Activated naive CD8-positive, alpha-beta T cell treated with anti-CD3 and anti-CD28 coated beads, Interleukin-2, amount 10 ng/mL, durations not matched to agents 7 days and 5 days (primary cell): ENCODE results near the gene PCSK4. TPM values are rescaled to one million over a fixed set of nuclear protein-coding genes. Genes with fewer than 3 reads are reported as not detected.
A peak's percentile ranks its signal among the peaks of the same experiment; 100 is the strongest.

Source experiments
- ATAC-seq: fragments of 150-1000 bp; cut with Tn5 transposase; one replicate; pipeline ENCODE4 v1.10.0; 2021; ENCODE audit warnings: low read depth, moderate library complexity
- POLR2A ChIA-PET: fragments of 350-600 bp; sonication (Branson Sonifier 250); formaldehyde crosslinking; loops from one replicate; lab custom pipeline; 2021; ENCODE audit warnings: antibody characterized with exemption; lab: Charles Lee
- DNase-seq: peaks from one replicate; pipeline ENCODE4 v3.0.0; 2021
- H3K27ac Mint-ChIP-seq: one replicate; pipeline ENCODE4 v1.8.0; 2022; ENCODE audit warnings: mild to moderate bottlenecking, mixed read lengths
- H3K27me3 Mint-ChIP-seq: one replicate; pipeline ENCODE4 v1.8.0; 2022; ENCODE audit warnings: mild to moderate bottlenecking, moderate library complexity, mixed read lengths
- H3K36me3 Mint-ChIP-seq: one replicate; pipeline ENCODE4 v1.8.0; 2021; ENCODE audit warnings: mild to moderate bottlenecking, mixed read lengths
- H3K4me1 Mint-ChIP-seq: one replicate; pipeline ENCODE4 v1.8.0; 2021; ENCODE audit warnings: mixed read lengths
- H3K4me3 Mint-ChIP-seq: one replicate; pipeline ENCODE4 v1.8.0; 2022; ENCODE audit warnings: mild to moderate bottlenecking, moderate library complexity, mixed read lengths
- H3K9me3 Mint-ChIP-seq: one replicate; pipeline ENCODE4 v1.8.0; 2021; ENCODE audit warnings: mixed read lengths
- total RNA-seq, 2 experiments: library from RNA; stranded (reverse); gene quantifications; one replicate each; pipeline ENCODE4 v1.2.3, GENCODE V29; 2021

The PCSK4 gene
- total RNA-seq, 2 experiments from 2014 or later: 6.7 to 9.7 TPM

DNA sequence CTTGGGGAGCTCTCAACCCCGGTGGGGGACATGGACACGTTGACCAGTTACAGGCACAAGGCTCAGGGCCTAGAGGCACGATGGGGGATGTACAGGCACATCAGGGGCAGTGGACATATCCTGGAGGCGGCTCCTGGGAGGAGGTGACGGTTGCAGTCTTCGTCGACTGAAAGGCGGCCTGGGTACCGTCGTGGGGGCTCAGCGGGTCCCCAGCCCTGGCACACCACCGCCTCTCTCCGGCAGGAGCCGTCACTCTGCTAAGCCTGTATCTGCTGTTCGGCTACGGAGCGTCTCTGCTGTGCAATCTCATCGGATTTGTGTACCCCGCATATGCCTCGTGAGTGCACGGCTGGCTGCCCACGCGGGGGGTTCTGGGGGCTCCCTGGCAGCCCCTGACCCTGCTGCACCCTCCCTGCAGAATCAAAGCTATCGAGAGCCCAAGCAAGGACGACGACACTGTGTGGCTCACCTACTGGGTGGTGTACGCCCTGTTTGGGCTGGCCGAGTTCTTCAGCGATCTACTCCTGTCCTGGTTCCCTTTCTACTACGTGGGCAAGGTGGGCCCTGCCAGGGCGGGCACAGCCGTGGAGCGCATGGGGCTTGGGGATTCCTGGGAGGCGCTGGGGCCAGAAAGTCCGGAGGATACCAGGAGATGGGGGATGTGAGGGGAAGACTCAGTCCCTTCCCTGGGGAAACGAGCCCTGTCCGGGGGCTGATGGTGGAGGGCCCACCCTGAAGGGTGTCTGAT, 5.1 kb upstream of the PCSK4 start:
- peaks cover 14% of the 10 kb centered on the region for H3K27me3 Mint-ChIP-seq
- H3K27ac Mint-ChIP-seq: no peak overlapping the region
- POLR2A ChIA-PET: no interaction called here
- no peaks in the 10 kb centered on the region for H3K9me3 Mint-ChIP-seq
- no peak for ATAC-seq
- DNase-seq: no peak
- no peak overlapping the region for H3K4me3 Mint-ChIP-seq
- peaks cover 5% of the 10 kb centered on the region for H3K4me1 Mint-ChIP-seq
- no peaks in the 10 kb centered on the region for H3K36me3 Mint-ChIP-seq

DNA sequence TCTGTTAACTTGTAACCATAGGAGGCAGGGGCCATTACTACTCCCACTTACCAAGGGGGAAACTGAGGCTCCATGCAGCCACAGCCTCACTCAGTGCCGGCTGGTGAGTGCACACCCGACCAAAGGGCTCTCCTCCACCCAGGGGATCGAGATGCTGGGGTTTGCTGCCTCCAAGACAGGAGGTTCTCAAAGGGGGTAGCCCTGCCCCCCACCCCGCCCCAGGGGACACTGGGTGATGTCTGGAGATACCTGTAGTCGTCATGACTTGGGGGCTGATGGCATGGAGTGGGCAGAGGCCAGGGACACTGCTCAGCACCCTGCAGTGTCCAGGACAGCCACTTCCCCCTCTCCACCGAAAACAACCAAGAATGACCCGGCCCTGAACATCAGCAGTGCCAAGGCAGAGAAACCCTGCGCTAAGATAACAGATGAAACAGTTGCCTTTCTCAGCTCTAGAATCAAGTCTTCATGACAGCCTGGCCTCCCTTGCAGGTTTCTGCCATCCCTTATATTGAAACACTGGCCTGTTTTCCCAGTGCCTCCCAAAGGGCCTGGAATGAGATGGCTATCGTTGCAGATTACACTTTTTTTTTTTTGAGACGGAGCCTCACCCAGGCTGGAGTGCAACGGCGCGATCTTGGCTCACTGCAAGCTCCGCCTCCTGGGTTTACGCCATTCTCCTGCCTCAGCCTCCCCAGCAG, 4.1 kb upstream of the PCSK4 start:
- Mint-ChIP-seq H3K4me3 (no peak overlapping the region), H3K27ac (no peak overlapping the region), H3K27me3 (peaks cover 14% of the 10 kb centered on the region), H3K9me3 (no peaks in the 10 kb centered on the region), H3K4me1 (peaks cover 10% of the 10 kb centered on the region), H3K36me3 (no peaks in the 10 kb centered on the region)
- ATAC-seq (no peak), DNase-seq (no peak)
- POLR2A ChIA-PET: no interaction called here

DNA sequence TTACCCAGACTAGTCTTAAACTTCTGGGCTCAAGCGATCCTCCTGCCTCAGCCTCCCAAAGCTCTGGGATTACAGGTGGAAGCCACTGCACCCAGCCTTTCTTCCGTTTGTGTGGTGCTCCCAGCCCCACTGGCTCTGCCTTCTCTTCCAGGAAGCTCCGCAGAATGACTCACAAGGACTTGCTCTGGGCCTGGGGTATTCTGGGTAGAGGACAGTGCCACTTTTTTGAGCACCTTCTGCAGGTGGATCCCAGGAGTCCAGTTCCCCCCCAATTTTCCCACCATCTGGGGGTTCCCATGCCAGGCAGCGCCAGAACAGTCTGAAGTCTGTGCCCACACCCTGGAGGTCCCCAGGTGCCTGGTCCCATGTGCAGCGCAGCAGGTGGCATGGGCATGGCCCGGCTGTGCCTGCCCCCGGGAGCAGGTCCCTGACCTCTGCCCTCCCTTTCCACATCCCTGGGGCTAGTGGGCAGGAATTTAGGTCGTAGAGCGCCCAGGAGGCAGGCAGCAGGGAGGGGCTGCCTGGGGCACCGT, 2.4 kb upstream of the PCSK4 start:
- POLR2A ChIA-PET: no interaction called here
- no peaks in the 10 kb centered on the region for H3K9me3 Mint-ChIP-seq
- ATAC-seq: no peak
- peaks cover 14% of the 10 kb centered on the region for H3K27me3 Mint-ChIP-seq
- H3K27ac Mint-ChIP-seq: no peak overlapping the region
- H3K4me1 Mint-ChIP-seq: peaks cover 11% of the 10 kb centered on the region
- H3K4me3 Mint-ChIP-seq: no peak overlapping the region
- DNase-seq: no peak
- no peaks in the 10 kb centered on the region for H3K36me3 Mint-ChIP-seq

DNA sequence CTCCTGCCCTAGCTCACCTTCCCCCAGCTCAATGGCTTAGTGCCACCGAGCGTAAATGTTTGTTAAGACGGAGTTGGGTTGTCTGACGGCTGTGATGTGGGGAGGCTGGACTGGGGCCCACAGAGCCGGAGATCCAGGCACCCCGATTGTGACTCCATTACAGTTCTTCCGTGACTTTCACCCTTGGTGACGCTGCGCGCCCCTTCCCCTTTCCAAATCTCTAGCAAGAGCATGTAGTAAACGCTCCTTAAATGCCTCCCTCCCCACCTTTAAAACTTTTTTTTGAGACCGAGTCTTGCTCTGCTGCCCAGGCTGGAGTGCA, 1.7 kb upstream of the PCSK4 start:
- Mint-ChIP-seq H3K36me3 (no peaks in the 10 kb centered on the region), H3K27ac (peak overlapping the region; percentile 54), H3K4me1 (peaks cover 11% of the 10 kb centered on the region), H3K4me3 (peak overlapping the region; percentile 68), H3K9me3 (no peaks in the 10 kb centered on the region), H3K27me3 (peaks cover 14% of the 10 kb centered on the region)
- ATAC-seq (no peak), DNase-seq (no peak)
- POLR2A ChIA-PET: interaction anchor here (0.8 to 1.3 kb wide), 3 partner anchors 21 to 24 kb away, joined by 3 to 4 read pairs (median 3); no protein-coding TSS in a partner anchor

DNA sequence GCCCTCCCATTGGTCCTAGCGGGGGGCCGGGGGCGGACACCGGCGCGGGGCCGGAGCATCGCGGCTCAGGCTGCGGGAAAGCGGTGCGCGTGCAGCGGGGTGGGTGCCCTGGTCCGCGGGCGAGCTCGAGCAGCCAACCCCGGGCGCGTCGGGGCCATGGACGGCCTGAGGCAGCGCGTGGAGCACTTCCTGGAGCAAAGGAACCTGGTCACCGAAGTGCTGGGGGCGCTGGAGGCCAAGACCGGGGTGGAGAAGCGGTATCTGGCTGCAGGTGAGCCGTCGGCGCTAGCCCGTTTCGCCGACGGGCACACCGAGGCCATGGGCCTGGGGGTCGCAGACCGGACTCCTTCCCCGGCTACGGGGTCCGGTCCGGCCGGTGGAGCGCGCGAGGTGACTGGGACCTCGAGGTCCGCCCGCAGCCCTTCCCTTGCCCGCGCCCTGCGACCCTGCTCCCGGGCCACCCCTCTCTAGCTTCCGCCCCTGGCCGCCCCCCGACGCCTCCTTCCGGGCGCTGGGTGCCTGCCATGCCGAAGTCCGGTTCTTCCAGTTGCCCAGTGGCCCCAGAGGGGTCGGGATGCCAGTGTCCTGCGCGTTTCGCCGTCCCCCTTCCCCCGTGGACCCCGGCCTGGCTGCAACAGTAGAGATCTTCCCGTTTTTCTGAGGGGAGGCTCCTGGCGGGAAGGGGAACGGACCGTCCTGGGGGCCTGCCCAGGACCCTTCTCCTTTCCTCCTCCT, 1.1 kb upstream of the PCSK4 start, which contains the start of gene REEP6:
REEP6 (plus strand) TSS at position 68 of the 735 bp plus-strand sequence; CDS start at position 157, 89 bp downstream.
- POLR2A ChIA-PET: interaction anchor here (0.6 to 1.3 kb wide), 9 partner anchors 13 to 1783 kb away, joined by 3 to 9 read pairs (median 5); partner anchors contain the start of gene CIRBP
- Mint-ChIP-seq H3K4me3 (peak within 1 kb of the TSS; percentile 77), H3K27ac (peak within 1 kb of the TSS; percentile 67)

DNA sequence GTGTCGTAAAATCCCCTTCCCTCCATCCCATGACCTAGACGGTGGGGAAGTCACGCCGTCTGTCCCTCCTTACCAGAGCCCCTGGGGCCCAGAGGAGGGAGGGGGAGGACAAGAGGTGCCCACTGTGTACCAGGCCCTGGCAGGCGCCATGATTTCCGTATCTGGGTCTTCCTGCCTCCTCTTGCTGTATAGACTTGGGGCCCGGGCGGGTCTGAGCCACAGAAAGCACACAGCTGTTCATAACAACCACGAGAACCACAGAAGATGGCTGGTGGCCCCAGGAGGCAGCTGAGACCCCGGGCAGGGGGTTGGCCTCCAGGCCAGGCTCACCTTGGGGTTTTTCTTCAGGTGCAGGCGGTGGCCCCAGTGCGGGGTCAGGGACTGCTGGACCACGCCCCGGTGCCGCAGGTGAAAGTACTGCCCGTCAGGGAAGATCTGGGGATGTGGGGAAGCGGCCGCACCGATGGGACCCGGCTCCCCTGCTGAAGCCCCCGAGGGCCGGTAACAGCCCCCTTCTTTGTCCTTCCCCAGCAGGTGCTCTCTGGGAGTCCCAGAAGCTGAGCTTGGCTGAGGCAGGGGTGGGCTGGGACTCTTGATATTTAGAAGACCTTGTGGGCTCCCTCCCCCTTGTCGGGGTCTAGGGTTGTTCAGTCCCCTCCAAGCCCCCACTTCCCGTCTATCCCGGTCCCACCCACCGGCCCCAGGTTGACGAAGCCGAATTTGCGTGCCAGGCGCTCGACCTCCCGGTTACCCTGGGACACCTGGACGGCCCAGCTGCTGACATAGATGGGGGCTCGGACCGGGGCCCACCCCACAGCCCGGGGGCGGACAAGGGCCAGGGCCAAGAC, 463 bp downstream of the PCSK4 start:
- H3K27ac Mint-ChIP-seq: peak overlapping the region; percentile 71
- no peaks in the 10 kb centered on the region for H3K9me3 Mint-ChIP-seq
- H3K27me3 Mint-ChIP-seq: peaks cover 14% of the 10 kb centered on the region
- peak overlapping the region; percentile 77 for H3K4me3 Mint-ChIP-seq
- DNase-seq (no peak), ATAC-seq (no peak)
- POLR2A ChIA-PET: interaction anchor here (1.5 kb wide), 1 partner anchor 18 kb away, joined by 5 read pairs; no protein-coding TSS in a partner anchor
- peaks cover 11% of the 10 kb centered on the region for H3K4me1 Mint-ChIP-seq
- H3K36me3 Mint-ChIP-seq: no peaks in the 10 kb centered on the region

More for the DNA sequence above, 1.1 kb upstream of the PCSK4 start, which contains the start of gene REEP6:
- no peaks in the 10 kb centered on the region for H3K9me3 Mint-ChIP-seq
- no peak for ATAC-seq
- DNase-seq: no peak
- no peaks in the 10 kb centered on the region for H3K36me3 Mint-ChIP-seq
- H3K4me1 Mint-ChIP-seq: peaks cover 11% of the 10 kb centered on the region
- peaks cover 14% of the 10 kb centered on the region for H3K27me3 Mint-ChIP-seq

DNA sequence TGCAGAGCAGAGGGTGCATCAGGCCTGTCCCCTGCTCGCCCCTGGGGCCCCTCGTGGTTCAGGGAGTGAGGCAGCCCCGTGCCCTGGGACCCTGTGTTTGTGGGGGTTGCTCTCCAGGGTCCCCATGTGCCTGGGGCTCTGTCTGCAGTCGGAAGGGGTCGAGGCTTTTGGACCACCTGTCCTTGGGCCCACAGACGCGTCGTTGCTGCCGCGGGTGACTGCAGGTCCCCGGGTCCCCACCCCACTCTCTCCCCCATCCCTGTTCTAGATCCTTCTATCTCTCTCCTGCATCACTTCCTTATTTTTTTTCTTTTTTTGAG, 1.9 kb downstream of the PCSK4 start:
- ATAC-seq: no peak
- H3K27ac Mint-ChIP-seq: no peak overlapping the region
- POLR2A ChIA-PET: no interaction called here

DNA sequence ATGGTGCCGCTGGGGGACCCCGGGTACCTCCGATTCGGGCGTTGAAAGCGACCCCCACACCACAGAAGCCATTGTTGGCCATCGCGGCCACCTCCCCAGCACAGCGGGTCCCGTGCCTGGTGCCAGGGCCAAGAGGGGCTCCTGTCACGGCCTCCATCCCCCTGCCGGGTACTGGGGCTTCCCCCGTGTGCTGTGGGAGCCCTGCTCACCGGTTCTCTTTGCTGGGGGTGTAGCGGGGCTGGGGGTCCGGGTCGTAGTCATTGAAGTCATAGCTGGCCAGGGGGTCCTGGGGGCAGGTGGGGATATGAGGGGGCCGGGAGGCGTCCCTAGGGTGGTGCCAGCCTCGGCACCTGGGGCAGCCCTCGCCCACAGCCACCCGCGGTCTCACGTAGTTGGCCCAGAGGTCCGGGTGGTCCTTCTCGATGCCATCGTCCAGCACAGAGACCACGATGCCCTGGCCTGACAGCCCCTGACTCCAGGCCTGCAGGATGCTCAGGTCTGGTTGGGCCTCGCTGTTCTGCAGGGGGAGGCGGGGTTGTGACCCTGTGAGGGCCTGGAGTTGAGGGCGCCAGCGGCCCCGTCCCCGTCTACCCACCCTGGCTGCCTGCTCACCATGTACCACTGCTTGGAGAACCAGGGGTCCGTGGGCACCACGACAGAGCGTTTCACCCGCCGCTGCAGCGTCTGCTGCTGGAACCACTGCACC, 2.4 kb downstream of the PCSK4 start:
- Mint-ChIP-seq H3K4me1 (peaks cover 11% of the 10 kb centered on the region), H3K9me3 (no peaks in the 10 kb centered on the region), H3K36me3 (no peaks in the 10 kb centered on the region), H3K27ac (no peak overlapping the region), H3K27me3 (peaks cover 14% of the 10 kb centered on the region), H3K4me3 (no peak overlapping the region)
- ATAC-seq (no peak), DNase-seq (no peak)
- POLR2A ChIA-PET: no interaction called here

More for the DNA sequence above, 1.9 kb downstream of the PCSK4 start:
- Mint-ChIP-seq H3K36me3 (no peaks in the 10 kb centered on the region), H3K4me3 (no peak overlapping the region), H3K4me1 (peaks cover 11% of the 10 kb centered on the region), H3K9me3 (no peaks in the 10 kb centered on the region), H3K27me3 (peaks cover 14% of the 10 kb centered on the region)
- no peak for DNase-seq

DNA sequence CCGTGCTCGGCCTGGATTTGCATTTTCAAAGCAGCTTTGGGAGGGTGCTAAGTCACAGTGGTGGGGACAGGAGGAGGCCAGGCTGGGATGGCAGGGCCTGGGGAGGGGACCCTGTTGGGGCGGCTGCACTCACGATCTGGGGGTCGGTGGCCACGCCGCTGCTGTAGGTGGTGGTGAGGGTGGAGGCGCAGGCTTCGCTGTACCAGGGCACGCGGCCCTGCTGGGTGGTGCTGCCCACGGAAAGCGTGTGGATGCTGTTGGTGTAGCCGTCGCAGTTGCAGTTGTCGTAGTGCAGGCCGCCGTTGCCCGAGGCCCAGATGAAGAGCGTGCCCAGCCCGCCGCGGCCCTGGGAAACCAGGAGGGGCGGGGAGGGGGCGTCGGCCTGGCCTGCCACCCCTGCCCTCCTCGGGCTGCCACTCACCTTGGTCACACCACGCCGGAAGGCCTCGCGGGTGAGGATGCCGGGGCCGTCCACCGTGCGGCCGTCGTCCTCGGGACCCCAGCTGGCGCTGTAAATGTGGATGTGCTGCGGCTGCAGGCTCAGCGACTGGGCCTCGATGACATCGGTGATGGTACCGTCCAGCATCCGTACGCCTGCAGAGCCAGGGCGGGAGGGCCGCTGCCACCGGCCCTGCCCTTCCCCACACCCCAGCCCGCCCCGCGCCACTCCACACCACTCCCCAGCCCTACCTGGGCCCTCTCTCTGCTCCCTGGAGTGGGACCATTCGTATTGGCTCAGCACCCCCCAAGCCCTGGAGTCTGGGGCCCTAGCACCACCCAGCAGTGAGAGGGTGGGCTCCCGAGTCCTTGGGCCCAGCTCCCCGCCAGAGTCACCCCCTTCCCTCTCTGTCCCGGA, 3.2 kb downstream of the PCSK4 start:
- POLR2A ChIA-PET: no interaction called here
- H3K4me3 Mint-ChIP-seq: no peak overlapping the region
- peak overlapping the region; percentile 25 for H3K27ac Mint-ChIP-seq
- no peaks in the 10 kb centered on the region for H3K9me3 Mint-ChIP-seq
- no peak for DNase-seq
- peaks cover 7% of the 10 kb centered on the region for H3K27me3 Mint-ChIP-seq
- H3K36me3 Mint-ChIP-seq: no peaks in the 10 kb centered on the region
- no peak for ATAC-seq
- peaks cover 11% of the 10 kb centered on the region for H3K4me1 Mint-ChIP-seq

DNA sequence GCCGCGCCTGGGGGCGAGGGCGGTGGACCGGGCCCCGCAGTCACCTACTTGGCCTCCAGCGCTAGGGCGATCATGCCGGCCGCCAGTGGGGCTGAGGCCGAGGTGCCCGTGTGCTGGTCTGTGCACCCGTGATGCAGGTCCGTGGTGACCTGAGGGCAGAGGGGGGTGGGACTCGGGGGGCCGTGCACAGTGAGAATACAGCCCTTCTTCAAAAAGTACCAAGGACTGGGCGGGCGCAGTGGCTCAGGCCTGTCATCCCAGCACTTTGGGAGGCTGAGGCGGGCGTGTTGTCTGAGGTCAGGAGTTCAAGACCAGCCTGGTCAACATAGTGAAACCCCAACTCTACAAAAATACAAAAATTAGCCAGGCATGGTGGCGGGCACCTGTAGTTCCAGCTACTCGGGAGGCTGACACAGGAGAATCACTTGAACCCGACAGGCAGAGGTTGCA, 6.1 kb downstream of the PCSK4 start:
- POLR2A ChIA-PET: no interaction called here
- Mint-ChIP-seq H3K9me3 (no peaks in the 10 kb centered on the region), H3K36me3 (peaks cover 1% of the 10 kb centered on the region), H3K27me3 (no peaks in the 10 kb centered on the region), H3K27ac (no peak overlapping the region), H3K4me1 (peaks cover 3% of the 10 kb centered on the region), H3K4me3 (no peak overlapping the region)
- ATAC-seq (no peak), DNase-seq (no peak)

DNA sequence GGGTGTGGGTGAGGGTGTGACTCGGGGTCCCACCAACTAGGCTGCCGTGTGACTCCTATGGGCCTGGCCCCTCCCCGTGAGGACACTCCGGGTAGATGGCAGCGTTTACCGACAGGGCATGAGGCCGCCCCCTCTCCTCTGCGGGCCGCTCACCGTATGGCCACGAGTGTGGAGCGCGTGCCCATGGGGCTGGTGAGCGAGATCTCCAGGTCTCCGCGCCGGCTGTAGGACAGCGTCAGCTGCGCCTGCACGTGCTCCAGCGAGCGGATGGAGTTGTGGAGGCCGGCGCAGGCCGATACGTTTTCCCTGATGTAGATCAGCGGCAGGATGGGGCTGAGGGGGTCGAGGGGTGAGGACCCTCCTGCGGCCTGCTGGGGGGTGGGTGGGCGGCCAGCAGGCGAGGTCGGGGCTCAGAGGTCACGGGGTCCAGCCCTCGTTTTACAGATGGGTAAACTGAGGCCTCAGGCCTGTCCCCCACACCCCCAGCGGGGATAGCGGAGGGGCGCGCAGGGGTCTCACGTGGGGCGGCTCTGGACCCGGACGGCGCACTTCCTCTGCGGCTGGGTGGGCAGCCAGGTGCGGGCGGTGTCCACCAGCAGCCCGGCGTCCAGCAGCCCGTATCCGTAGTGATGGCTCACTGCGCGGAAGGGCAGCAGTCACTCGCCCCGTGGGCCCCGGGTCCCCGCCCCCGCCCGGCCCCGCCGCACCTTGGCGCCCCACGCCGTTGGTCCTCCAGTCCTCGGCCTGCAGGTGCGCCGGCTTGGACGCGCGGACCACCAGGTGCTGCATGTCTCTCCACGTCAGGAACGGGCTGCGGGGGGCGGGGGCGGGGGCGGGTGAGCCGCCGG, 6.8 kb downstream of the PCSK4 start:
- Mint-ChIP-seq H3K4me3 (no peak overlapping the region), H3K36me3 (peaks cover 2% of the 10 kb centered on the region), H3K4me1 (peaks cover 4% of the 10 kb centered on the region), H3K27me3 (no peaks in the 10 kb centered on the region), H3K9me3 (no peaks in the 10 kb centered on the region), H3K27ac (no peak overlapping the region)
- POLR2A ChIA-PET: no interaction called here
- ATAC-seq: no peak
- DNase-seq: no peak
